DOHH2 (cell line): ENCODE measurements around the gene TTI1.

ENCODE experiments used
- H3F3A ChIP-seq: fragments of 200-600 bp; sonication (generic), shearing (Covaris generic); 2 replicates; pipeline ENCODE4 v1.6.0; 2016; ENCODE audit warnings: antibody characterized with exemption, mild to moderate bottlenecking; ENCODE audit not compliant: control insufficient read depth, insufficient read depth
- H3K27ac ChIP-seq: fragments of 200-600 bp; sonication (generic); 2 replicates; pipeline ENCODE4 v1.5.1; 2014; ENCODE audit warnings: low read depth, mild to moderate bottlenecking, low read length, moderate library complexity
- H3K27me3 ChIP-seq: fragments of 200-600 bp; sonication (generic); 2 replicates; pipeline ENCODE4 v1.6.1; 2014; ENCODE audit warnings: mild to moderate bottlenecking, low read length, mixed read lengths; ENCODE audit not compliant: control insufficient read depth
- H3K36me3 ChIP-seq: fragments of 200-600 bp; sonication (generic); 2 replicates; pipeline ENCODE4 v1.6.1; 2014; ENCODE audit warnings: mild to moderate bottlenecking, low read length, moderate library complexity, mixed read lengths; ENCODE audit not compliant: control insufficient read depth
- H3K4me1 ChIP-seq: fragments of 200-600 bp; sonication (generic); 2 replicates; pipeline ENCODE4 v1.6.1; 2014; ENCODE audit warnings: mild to moderate bottlenecking, low read length, mixed read lengths; ENCODE audit not compliant: control insufficient read depth
- H3K4me2 ChIP-seq: fragments of 200-600 bp; sonication (generic); 2 replicates; pipeline ENCODE4 v1.6.0; 2014; ENCODE audit warnings: mild to moderate bottlenecking, low read length, moderate library complexity
- H3K4me3 ChIP-seq: fragments of 200-600 bp; sonication (generic); 2 replicates; pipeline ENCODE4 v1.5.1; 2014; ENCODE audit warnings: mild to moderate bottlenecking, low read length, mixed read lengths
- H3K79me2 ChIP-seq: fragments of 200-600 bp; sonication (generic); 2 replicates; pipeline ENCODE4 v1.6.1; 2014; ENCODE audit warnings: mild to moderate bottlenecking, low read length, mixed read lengths; ENCODE audit not compliant: control insufficient read depth
- H3K9me2 ChIP-seq: fragments of 200-600 bp; sonication (generic); replicated peaks from 2 replicates; pipeline ENCODE4 v1.6.1; 2014; ENCODE audit warnings: mild to moderate bottlenecking, low read length, mixed read lengths; ENCODE audit not compliant: control insufficient read depth
- H3K9me3 ChIP-seq: fragments of 200-600 bp; sonication (generic); 2 replicates; pipeline ENCODE4 v1.6.1; 2014; ENCODE audit warnings: antibody characterized with exemption, low read length, mixed read lengths; ENCODE audit not compliant: control insufficient read depth, insufficient read depth
- H4K20me1 ChIP-seq: fragments of 200-600 bp; sonication (generic); 2 replicates; pipeline ENCODE4 v1.6.0; 2014; ENCODE audit warnings: low read depth, mild to moderate bottlenecking, antibody characterized with exemption, low read length, moderate library complexity; ENCODE audit not compliant: control insufficient read depth, insufficient read depth
- EZH2phosphoT487 ChIP-seq: fragments of 200-600 bp; sonication (generic); IDR thresholded peaks from 2 replicates; pipeline ENCODE4 v1.6.1; 2017; ENCODE audit warnings: borderline replicate concordance, mild to moderate bottlenecking, antibody characterized with exemption, low read length, moderate library complexity, mixed read lengths
- TF ChIP-seq, protein P1 (sequence below): fragments of 200-600 bp; sonication (generic); IDR thresholded peaks from one replicate; pipeline ENCODE4 v1.5.1; 2014; ENCODE audit warnings: antibody characterized with exemption, mild to moderate bottlenecking, low read depth, low read length; ENCODE audit not compliant: poor library complexity, severe bottlenecking

Gene TTI1

DNA sequence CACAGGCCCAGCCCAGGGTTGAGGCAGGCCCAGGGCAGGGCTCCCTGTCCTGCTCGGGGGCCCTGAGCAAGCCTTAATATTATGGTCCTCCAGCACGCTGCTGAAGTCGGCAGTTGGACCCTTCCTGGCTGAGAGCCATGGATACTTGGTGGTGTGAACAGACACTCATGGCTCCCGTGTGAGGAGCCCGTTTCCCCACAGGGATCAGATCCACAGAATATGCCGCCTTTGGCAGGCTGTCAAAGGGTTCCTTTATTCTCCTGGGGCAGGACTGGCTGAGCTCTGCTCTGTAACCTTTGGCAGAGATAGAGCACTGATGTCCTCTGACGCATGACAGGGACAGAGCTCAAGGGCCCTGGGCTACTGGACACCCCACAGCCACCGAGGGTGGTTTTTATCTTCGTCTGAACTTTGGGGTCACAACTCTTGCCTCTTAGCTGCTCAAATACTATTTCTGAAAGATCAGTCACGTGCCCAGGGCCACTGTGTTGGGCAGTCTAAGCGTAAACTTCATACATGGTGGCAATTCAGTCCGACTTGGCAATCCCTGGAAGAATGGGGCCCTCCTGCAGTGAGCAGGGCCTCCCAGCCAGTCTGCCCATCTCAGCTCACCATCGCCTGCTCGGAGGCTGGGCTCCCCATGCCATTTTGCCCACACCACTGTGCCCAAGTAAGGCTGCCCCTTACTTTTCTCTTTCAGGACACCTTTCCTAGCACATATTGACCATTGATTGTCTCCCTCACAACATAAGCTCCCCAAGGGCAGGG, 49.1 kb downstream of the TTI1 start:
- Histone ChIP-seq H3K9me2 (no peaks in the 10 kb centered on the region), H3K9me3 (no peaks in the 10 kb centered on the region), H3F3A (no peaks in the 10 kb centered on the region), H3K4me2 (no peak overlapping the region), H3K4me3 (no peak overlapping the region), H3K27me3 (no peaks in the 10 kb centered on the region), H3K79me2 (no peaks in the 10 kb centered on the region), H3K4me1 (no peaks in the 10 kb centered on the region), H3K36me3 (peaks cover 8% of the 10 kb centered on the region; the same call in 1 of the 2 replicates), H3K27ac (no peak overlapping the region), H4K20me1 (no peaks in the 10 kb centered on the region)
- TF ChIP-seq, protein P1, sequence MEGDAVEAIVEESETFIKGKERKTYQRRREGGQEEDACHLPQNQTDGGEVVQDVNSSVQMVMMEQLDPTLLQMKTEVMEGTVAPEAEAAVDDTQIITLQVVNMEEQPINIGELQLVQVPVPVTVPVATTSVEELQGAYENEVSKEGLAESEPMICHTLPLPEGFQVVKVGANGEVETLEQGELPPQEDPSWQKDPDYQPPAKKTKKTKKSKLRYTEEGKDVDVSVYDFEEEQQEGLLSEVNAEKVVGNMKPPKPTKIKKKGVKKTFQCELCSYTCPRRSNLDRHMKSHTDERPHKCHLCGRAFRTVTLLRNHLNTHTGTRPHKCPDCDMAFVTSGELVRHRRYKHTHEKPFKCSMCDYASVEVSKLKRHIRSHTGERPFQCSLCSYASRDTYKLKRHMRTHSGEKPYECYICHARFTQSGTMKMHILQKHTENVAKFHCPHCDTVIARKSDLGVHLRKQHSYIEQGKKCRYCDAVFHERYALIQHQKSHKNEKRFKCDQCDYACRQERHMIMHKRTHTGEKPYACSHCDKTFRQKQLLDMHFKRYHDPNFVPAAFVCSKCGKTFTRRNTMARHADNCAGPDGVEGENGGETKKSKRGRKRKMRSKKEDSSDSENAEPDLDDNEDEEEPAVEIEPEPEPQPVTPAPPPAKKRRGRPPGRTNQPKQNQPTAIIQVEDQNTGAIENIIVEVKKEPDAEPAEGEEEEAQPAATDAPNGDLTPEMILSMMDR = no peak
- TF ChIP-seq EZH2phosphoT487 = no peak

DNA sequence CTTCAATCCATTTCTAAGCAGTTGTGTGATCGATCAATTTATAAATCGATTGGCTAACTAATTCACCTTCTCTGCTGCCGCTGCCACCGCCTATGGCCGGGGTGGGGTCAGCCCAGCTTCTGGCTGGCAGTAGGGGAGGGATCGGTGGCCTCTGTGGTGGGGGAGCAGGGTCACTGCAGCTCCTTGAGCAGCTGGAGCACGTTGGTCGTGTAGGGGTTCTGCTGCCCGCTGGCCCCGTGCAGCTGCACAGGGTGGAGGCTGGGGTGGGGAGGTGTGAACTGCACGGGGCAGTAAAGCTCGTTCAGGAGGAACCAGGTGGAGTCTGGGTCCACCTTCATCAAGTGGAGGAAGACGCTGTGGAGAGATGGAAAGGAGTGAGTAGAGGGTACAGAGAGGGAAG, 50.0 kb downstream of the TTI1 start:
- Histone ChIP-seq H3K9me2 (no peaks in the 10 kb centered on the region), H3K27me3 (no peaks in the 10 kb centered on the region), H3K36me3 (no peaks in the 10 kb centered on the region; the same call in 1 of the 2 replicates), H3K4me3 (no peak overlapping the region), H3K4me1 (no peaks in the 10 kb centered on the region), H3K79me2 (no peaks in the 10 kb centered on the region), H3F3A (no peaks in the 10 kb centered on the region), H4K20me1 (no peaks in the 10 kb centered on the region), H3K4me2 (no peak overlapping the region), H3K27ac (no peak overlapping the region), H3K9me3 (no peaks in the 10 kb centered on the region)
- TF ChIP-seq, protein P1 = no peak
- TF ChIP-seq EZH2phosphoT487 = no peak

DNA sequence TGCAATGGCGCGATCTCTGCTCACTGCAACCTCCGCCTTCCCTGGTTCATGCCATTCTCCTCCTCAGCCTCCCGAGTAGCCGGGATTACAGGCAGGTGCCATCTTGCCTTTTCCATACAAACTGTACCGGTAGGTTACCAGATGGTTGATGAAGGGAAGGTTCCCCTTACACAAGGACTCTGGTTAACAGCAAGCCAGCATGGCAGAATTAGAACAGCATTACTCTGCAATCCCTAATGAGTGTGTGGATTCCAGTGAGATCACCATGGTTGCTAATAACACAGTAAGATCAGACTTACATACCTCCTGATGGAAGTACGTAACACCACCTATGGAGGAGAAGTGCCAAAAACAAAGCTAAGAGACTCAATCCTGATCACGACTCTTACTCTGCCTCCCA, 51.7 kb downstream of the TTI1 start:
- Histone ChIP-seq H3F3A (no peaks in the 10 kb centered on the region), H3K27ac (no peak overlapping the region), H3K4me2 (no peak overlapping the region), H3K79me2 (no peaks in the 10 kb centered on the region), H3K4me3 (no peak overlapping the region), H3K9me3 (no peaks in the 10 kb centered on the region), H3K9me2 (no peaks in the 10 kb centered on the region), H3K36me3 (no peaks in the 10 kb centered on the region; the same call in 1 of the 2 replicates), H3K4me1 (no peaks in the 10 kb centered on the region), H4K20me1 (no peaks in the 10 kb centered on the region), H3K27me3 (no peaks in the 10 kb centered on the region)
- TF ChIP-seq, protein P1 = no peak
- TF ChIP-seq EZH2phosphoT487 = no peak
